A673 (cell line): Measurements from ENCODE around the gene VMAC. TPM values are rescaled to one million over a fixed set of nuclear protein-coding genes. Genes with fewer than 3 reads are reported as not detected.

Source experiments
- BruUV-seq: library from RNA; stranded (reverse); fragments of 400-500 nt; replicated peaks from 2 replicates; lab custom pipeline; 2021; lab: Mats Ljungman, UMichigan
- CTCF ChIA-PET: fragments of 300-600 bp; sonication (Branson Sonifier 250); formaldehyde crosslinking; loops from one replicate; lab custom pipeline; 2022; ENCODE audit warnings: antibody characterized with exemption; lab: Charles Lee
- POLR2A ChIA-PET: fragments of 300-600 bp; sonication (Branson Sonifier 250); formaldehyde crosslinking; loops from one replicate; lab custom pipeline; 2022; ENCODE audit warnings: antibody characterized with exemption; ENCODE audit not compliant: low non-redundant PET; lab: Charles Lee
- DNase-seq: peaks from one replicate; pipeline ENCODE4 v3.0.0-alpha.2; 2015; ENCODE audit warnings: low spot score
- H3K27ac ChIP-seq: fragments of 200-600 bp; sonication (generic); 2 replicates; pipeline ENCODE4 v1.5.1; 2016; ENCODE audit warnings: mixed run types, low read depth, mild to moderate bottlenecking, mixed read lengths, antibody characterized with exemption, low read length; ENCODE audit not compliant: poor library complexity, severe bottlenecking
- H3K27me3 ChIP-seq: fragments of 200-600 bp; sonication (generic); replicated peaks from 2 replicates; pipeline ENCODE4 v1.6.1; 2017; ENCODE audit warnings: mixed run types, low read depth, mild to moderate bottlenecking, mixed read lengths, antibody characterized with exemption, low read length; ENCODE audit not compliant: insufficient read depth, poor library complexity
- H3K36me3 ChIP-seq: fragments of 200-600 bp; sonication (generic); 2 replicates; pipeline ENCODE4 v1.6.1; 2016; ENCODE audit warnings: mixed run types, mild to moderate bottlenecking, mixed read lengths, antibody characterized with exemption, low read length; ENCODE audit not compliant: insufficient read depth, poor library complexity, severe bottlenecking
- H3K4me1 ChIP-seq: fragments of 200-600 bp; sonication (generic); 2 replicates; pipeline ENCODE4 v1.6.1; 2017; ENCODE audit warnings: mixed run types, mild to moderate bottlenecking, mixed read lengths, antibody characterized with exemption, low read length; ENCODE audit not compliant: insufficient read depth, poor library complexity, severe bottlenecking
- H3K4me3 ChIP-seq: fragments of 200-600 bp; sonication (generic); 2 replicates; pipeline ENCODE4 v1.5.1; 2016; ENCODE audit warnings: low read depth, mixed run types, mild to moderate bottlenecking, mixed read lengths, low read length; ENCODE audit not compliant: poor library complexity, severe bottlenecking
- H3K9me3 ChIP-seq: fragments of 200-600 bp; sonication (generic); 2 replicates; pipeline ENCODE4 v1.6.1; 2016; ENCODE audit warnings: mixed run types, low read depth, mild to moderate bottlenecking, mixed read lengths, antibody characterized with exemption, low read length; ENCODE audit not compliant: poor library complexity, severe bottlenecking
- EZH2 ChIP-seq: fragments of 200-600 bp; sonication (generic); IDR thresholded peaks from 2 replicates; pipeline ENCODE4 v1.6.1; 2017; ENCODE audit warnings: borderline replicate concordance, low read depth, mild to moderate bottlenecking, mixed read lengths, antibody characterized with exemption, low read length; ENCODE audit not compliant: poor library complexity, severe bottlenecking
- intact Hi-C: fragments of 100-400 bp; cut with micrococcal nuclease; formaldehyde crosslinking; loops from one replicate; pipeline ENCODE4 v1.10.0; 2022; ENCODE audit not compliant: unreplicated experiment
- total RNA-seq: library from RNA; stranded (reverse); gene quantifications from 2 replicates; pipeline ENCODE4 v1.2.3, GENCODE V29; 2021
- TF ChIP-seq, protein P1 (sequence below): fragments of 300-800, 200-600 bp; sonication (generic); conservative IDR thresholded peaks from 2 replicates; pipeline ENCODE4 v1.5.1; 2017; ENCODE audit warnings: low read depth, mild to moderate bottlenecking, antibody characterized with exemption, low read length, moderate library complexity, mixed read lengths

The VMAC gene
- total RNA-seq, 1 experiment from 2014 or later: 0.67 TPM

DNA sequence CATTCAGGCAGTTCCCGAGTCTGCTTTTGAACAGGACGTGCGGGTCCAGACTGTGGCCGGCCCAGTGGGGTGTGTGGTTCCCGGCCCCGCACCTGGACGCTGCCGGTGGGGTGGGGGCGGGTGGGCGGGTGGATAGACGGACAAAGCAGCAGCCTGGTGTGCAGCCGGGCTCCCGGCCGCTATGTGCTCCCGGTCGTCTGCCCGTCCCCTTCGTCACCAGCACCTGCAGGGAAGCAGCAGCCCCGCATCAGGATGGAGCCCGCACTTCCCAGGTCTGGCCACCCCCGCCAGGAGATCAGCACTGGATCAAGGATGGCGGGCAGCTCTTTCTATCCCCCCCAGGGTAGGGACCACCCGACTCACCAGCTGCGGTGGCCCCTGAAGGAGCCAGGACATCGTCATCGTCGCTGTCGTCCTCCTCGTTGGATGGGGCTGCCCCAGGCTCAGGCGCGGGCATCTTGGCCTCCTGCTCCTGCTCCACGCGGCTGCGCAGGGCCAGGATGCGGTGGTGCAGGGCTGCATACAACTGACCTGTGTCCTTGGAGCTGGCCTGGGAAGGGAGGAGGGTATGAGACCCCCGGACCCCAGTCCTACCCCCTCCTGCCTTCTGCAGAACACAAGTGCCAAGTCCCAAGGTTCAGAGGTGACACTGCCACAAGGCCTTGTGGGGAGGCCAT, 12.9 kb downstream of the VMAC start:
- Histone ChIP-seq H3K9me3 (no peaks in the 10 kb centered on the region), H3K27ac (no peak overlapping the region), H3K4me1 (no peaks in the 10 kb centered on the region), H3K4me3 (no peak overlapping the region), H3K36me3 (peaks cover 52% of the 10 kb centered on the region), H3K27me3 (no peaks in the 10 kb centered on the region)
- TF ChIP-seq EZH2: no peak
- TF ChIP-seq, protein P1, sequence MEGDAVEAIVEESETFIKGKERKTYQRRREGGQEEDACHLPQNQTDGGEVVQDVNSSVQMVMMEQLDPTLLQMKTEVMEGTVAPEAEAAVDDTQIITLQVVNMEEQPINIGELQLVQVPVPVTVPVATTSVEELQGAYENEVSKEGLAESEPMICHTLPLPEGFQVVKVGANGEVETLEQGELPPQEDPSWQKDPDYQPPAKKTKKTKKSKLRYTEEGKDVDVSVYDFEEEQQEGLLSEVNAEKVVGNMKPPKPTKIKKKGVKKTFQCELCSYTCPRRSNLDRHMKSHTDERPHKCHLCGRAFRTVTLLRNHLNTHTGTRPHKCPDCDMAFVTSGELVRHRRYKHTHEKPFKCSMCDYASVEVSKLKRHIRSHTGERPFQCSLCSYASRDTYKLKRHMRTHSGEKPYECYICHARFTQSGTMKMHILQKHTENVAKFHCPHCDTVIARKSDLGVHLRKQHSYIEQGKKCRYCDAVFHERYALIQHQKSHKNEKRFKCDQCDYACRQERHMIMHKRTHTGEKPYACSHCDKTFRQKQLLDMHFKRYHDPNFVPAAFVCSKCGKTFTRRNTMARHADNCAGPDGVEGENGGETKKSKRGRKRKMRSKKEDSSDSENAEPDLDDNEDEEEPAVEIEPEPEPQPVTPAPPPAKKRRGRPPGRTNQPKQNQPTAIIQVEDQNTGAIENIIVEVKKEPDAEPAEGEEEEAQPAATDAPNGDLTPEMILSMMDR: no peak
- no peak for DNase-seq
- CTCF ChIA-PET: no interaction called here
- POLR2A ChIA-PET: no interaction called here
- no TSS peak for BruUV-seq
- intact Hi-C loops: no loop called here

GRCh38 chr19:5918463-5919079, 13.9 kb downstream of the VMAC start:
- no peaks in the 10 kb centered on the region for H3K4me1 ChIP-seq
- ChIA-PET POLR2A (interaction anchor here (0.5 kb wide), 1 partner anchor 639 kb away, joined by 9 read pairs; no protein-coding TSS in a partner anchor), CTCF (no interaction called here)
- no TSS peak for BruUV-seq
- no peaks in the 10 kb centered on the region for H3K9me3 ChIP-seq
- H3K27ac ChIP-seq: no peak overlapping the region
- H3K27me3 ChIP-seq: no peaks in the 10 kb centered on the region
- peaks cover 59% of the 10 kb centered on the region for H3K36me3 ChIP-seq
- intact Hi-C loops: no loop called here
- TF ChIP-seq, protein P1: no peak
- TF ChIP-seq EZH2: no peak
- no peak overlapping the region for H3K4me3 ChIP-seq
- no peak for DNase-seq

DNA sequence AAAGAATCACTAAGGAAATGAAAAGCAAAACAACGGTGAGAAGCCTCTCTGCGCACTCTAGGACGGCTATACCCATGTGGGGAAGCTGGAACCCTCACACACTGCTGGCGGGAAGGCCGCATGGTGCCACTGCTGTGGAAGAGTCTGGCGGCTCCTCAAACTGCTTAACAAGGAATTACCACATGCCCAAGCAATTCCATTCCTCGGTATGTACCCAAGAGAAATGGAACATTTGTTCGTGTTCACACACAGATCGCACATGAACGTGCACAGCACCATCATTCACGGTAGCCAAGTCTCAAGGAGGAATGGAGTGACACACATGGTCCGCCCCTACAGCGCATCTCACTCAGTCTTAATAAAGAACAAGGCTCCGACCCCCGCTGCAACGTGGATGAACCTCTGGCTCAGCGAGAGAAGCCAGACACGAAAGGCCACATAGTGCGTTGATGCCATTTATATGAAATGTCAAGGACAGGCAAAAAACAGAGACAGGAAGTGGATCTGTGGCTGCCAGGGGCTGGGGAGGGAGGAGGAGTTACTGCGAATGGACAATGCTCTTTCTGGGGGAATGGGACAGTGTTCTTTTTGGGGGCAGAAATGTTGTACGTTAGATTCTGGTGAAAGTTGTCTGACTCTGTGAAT, 17.0 kb downstream of the VMAC start:
- no peaks in the 10 kb centered on the region for H3K27me3 ChIP-seq
- BruUV-seq: no TSS peak
- no peaks in the 10 kb centered on the region for H3K9me3 ChIP-seq
- no peaks in the 10 kb centered on the region for H3K4me1 ChIP-seq
- peaks cover 74% of the 10 kb centered on the region for H3K36me3 ChIP-seq
- ChIA-PET CTCF (no interaction called here), POLR2A (no interaction called here)
- no peak overlapping the region for H3K27ac ChIP-seq
- no peak for DNase-seq
- intact Hi-C loops: no loop called here
- H3K4me3 ChIP-seq: no peak overlapping the region
- TF ChIP-seq, protein P1: no peak
- no peak for TF ChIP-seq EZH2
